ENCODE measurements around the gene GPC1. TPM values are rescaled to one million over a fixed set of nuclear protein-coding genes. Genes with fewer than 3 reads are reported as not detected.

The GPC1 gene
- total and polyA plus RNA-seq, 2 donors (not counting 3 experiments of a cell fraction or from before 2014, with no cell fraction given) = 9.6 to 31.1 TPM

GRCh38 chr2:240463866-240464481, 28.5 kb downstream of the GPC1 start:
- intact Hi-C loops (cut with micrococcal nuclease) = no loop called here
- no peaks in the 10 kb centered on the region for H3K9me3 ChIP-seq (replicated peaks; ENCODE audit: control insufficient read depth, insufficient read depth, low read length)
- H3K36me3 ChIP-seq (ENCODE audit: control insufficient read depth in 2 of 2, extremely low read depth in 1 of 2, insufficient read depth in 2 of 2, low read length in 2 of 2) = no peaks in the 10 kb centered on the region
- dilution Hi-C loops (cut with MboI; ENCODE audit: extremely low pct_ligation_motif_present, low sequenced_read_pairs) = no loop called here
- H2AFZ ChIP-seq (ENCODE audit: low read depth, low read length) = no peak overlapping the region
- H4K20me1 ChIP-seq (replicated peaks; ENCODE audit: control insufficient read depth, extremely low read depth, insufficient read depth, low read length) = no peaks in the 10 kb centered on the region
- no TSS peak for BruUV-seq (replicated peaks)
- TF ChIP-seq POLR2AphosphoS5 (IDR thresholded peaks at IDR 0.05; ENCODE audit: insufficient read depth, low read depth, low read length) (no peak), EZH2 (IDR thresholded peaks at IDR 0.05; ENCODE audit: borderline replicate concordance, low read depth, low read length, severe bottlenecking) (no peak), JUN (IDR thresholded peaks at IDR 0.05; ENCODE audit: borderline replicate concordance, insufficient read depth, insufficient read length, low read depth) (no peak), FOS (IDR thresholded peaks at IDR 0.05; ENCODE audit: borderline replicate concordance, insufficient read depth, low read length) (no peak), GATA2 (IDR thresholded peaks at IDR 0.05; ENCODE audit: insufficient read depth, insufficient read length, low read depth, low read length) (no peak)
- TF ChIP-seq, protein P1, sequence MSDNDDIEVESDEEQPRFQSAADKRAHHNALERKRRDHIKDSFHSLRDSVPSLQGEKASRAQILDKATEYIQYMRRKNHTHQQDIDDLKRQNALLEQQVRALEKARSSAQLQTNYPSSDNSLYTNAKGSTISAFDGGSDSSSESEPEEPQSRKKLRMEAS (IDR thresholded peaks at IDR 0.05; ENCODE audit: insufficient read depth, insufficient read length) = no peak
- no peaks in the 10 kb centered on the region for H3K9me1 ChIP-seq (replicated peaks; ENCODE audit: control insufficient read depth, extremely low read depth, insufficient read depth, low read length)
- H3K4me2 ChIP-seq (ENCODE audit: insufficient read depth, low read length) = no peak overlapping the region
- no peaks in the 10 kb centered on the region for H3K79me2 ChIP-seq (ENCODE audit: control insufficient read depth, insufficient read depth, low read length)
- H3K9ac ChIP-seq (replicated peaks; ENCODE audit: extremely low read depth, insufficient read depth, low read length) = no peak overlapping the region
- DNase-seq (ENCODE audit: low read depth, low spot score) = no peak
- H3K4me1 ChIP-seq (ENCODE audit: control insufficient read depth, extremely low read depth, insufficient read depth, low read length) = no peaks in the 10 kb centered on the region
- H3K27me3 ChIP-seq (ENCODE audit: control insufficient read depth in 2 of 2, insufficient read depth in 2 of 2, low read length in 2 of 2) = no peaks in the 10 kb centered on the region
- FAIRE-seq = no peak
- no peak overlapping the region for H3K4me3 ChIP-seq (replicated peaks in 1 of 3; ENCODE audit: insufficient read depth in 1 of 3, low read depth in 1 of 3, low read length in 3 of 3)
- POLR2A ChIA-PET = no interaction called here
- H3K27ac ChIP-seq (ENCODE audit: insufficient read depth, low read depth, low read length) = no peak overlapping the region
- CTCF ChIA-PET = no interaction called here
